ENCODE measurements around the gene ZPR1. TPM values are rescaled to one million over a fixed set of nuclear protein-coding genes. Genes with fewer than 3 reads are reported as not detected.

ZPR1 gene
- total and polyA plus RNA-seq, 2 of the 4 experiments (the other 2 are of a cell fraction), result 40.8 to 52.0 TPM

DNA sequence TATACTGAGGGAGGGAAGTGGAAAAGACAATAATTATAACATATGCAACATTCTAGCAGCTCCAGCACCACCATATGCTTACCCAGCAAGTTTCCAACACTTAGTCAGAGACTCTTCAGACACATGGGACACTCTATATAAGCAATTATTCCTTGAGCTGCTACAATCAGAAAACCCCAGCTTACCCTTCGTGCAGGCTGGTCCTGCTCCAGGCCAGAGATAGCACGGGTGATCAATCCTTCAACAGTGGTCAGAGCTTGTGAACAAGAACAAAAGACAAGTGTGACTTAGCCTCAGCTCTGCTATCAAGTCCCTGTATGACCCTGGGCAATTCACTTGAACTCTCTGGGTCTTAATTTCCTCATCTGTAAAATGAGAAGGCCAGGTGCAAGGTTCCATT, 1.5 kb downstream of the ZPR1 start:
- Histone ChIP-seq H4K91ac (ENCODE audit: insufficient read depth, low read depth, low read length) (no peak overlapping the region), H2BK15ac (ENCODE audit: low read depth, low read length) (no peak overlapping the region), H3K27me3 (ENCODE audit: control insufficient read depth, insufficient read depth, low read length) (no peaks in the 10 kb centered on the region), H3K9ac (ENCODE audit: low read depth, low read length) (no peak overlapping the region), H2AK9ac (replicated peaks; ENCODE audit: low read depth, low read length, poor library complexity) (no peak overlapping the region), H3K4ac (ENCODE audit: low read depth, low read length) (no peak overlapping the region), H3K9me1 (ENCODE audit: insufficient read depth, low read length) (peaks cover 20% of the 10 kb centered on the region; the same call in 1 of the 2 replicates), H2BK120ac (ENCODE audit: low read depth, low read length) (no peak overlapping the region), H2BK20ac (ENCODE audit: low read depth, low read length) (no peak overlapping the region), H3K36me3 (ENCODE audit: control insufficient read depth, insufficient read depth, low read length) (peaks cover 35% of the 10 kb centered on the region), H3K79me1 (ENCODE audit: low read depth in 1 of 2, low read length in 2 of 2) (peaks cover 42 to 57% of the 10 kb centered on the region in 2 experiments), H3K18ac (ENCODE audit: low read depth, low read length) (no peak overlapping the region), H4K5ac (ENCODE audit: low read depth, low read length) (no peak overlapping the region), H2AK5ac (ENCODE audit: low read depth, low read length) (no peak overlapping the region), H2AFZ (replicated peaks; ENCODE audit: low read length, poor library complexity) (no peak overlapping the region), H4K8ac (ENCODE audit: low read depth in 2 of 2, low read length in 2 of 2) (no peak overlapping the region), H4K20me1 (ENCODE audit: insufficient read depth, low read length) (0 out of 2 replicates have a peak, but pooled peaks cover 4% of the 10 kb centered on the region), H3K4me3 (ENCODE audit: insufficient read depth, low read depth, low read length) (no peak overlapping the region), H3K27ac (ENCODE audit: insufficient read depth, low read length) (no peak overlapping the region), H2BK5ac (ENCODE audit: low read depth, low read length, poor library complexity, severe bottlenecking) (no peak overlapping the region), H3K9me3 (ENCODE audit: control insufficient read depth, insufficient read depth, low read length) (no peaks in the 10 kb centered on the region), H3K56ac (ENCODE audit: extremely low read depth, insufficient read depth, low read length) (no peak overlapping the region), H3K23ac (ENCODE audit: low read depth, low read length) (no peak overlapping the region), H3K14ac (replicated peaks; ENCODE audit: low read depth, low read length) (no peak overlapping the region), H3K4me2 (ENCODE audit: low read depth, low read length) (no peak overlapping the region), H3K4me1 (ENCODE audit: control insufficient read depth, insufficient read depth, low read length) (peaks cover 7% of the 10 kb centered on the region)
- 92% methylated on average over 2 of the region's 2 CpGs; no CpG with 5 or more reads in 1 of the 2 experiments for WGBS, 2 experiments (ENCODE audit: extremely low coverage in 2 of 2, insufficient read length in 1 of 2)
- dilution Hi-C loops (cut with HindIII; ENCODE audit: low sequenced_read_pairs, unreplicated experiment), result no loop called here
- in situ Hi-C loops (cut with MboI; ENCODE audit: low sequenced_read_pairs), result loop anchor here (5.0 kb wide), 1 partner anchor 446 kb away; the partner anchor contains the start of genes PCSK7 and RNF214
- intact Hi-C loops (cut with micrococcal nuclease), result no loop called here
- TF ChIP-seq MAFK (IDR thresholded peaks at IDR 0.05; ENCODE audit: low read depth, low read length) (no peak), RFX5 (IDR thresholded peaks at IDR 0.05; ENCODE audit: low read depth, low read length) (no peak), SMC3 (IDR thresholded peaks at IDR 0.05; ENCODE audit: low read depth, low read length) (no peak), RAD21 (IDR thresholded peaks at IDR 0.05; ENCODE audit: low read length) (no peak)
- TF ChIP-seq, protein P1, sequence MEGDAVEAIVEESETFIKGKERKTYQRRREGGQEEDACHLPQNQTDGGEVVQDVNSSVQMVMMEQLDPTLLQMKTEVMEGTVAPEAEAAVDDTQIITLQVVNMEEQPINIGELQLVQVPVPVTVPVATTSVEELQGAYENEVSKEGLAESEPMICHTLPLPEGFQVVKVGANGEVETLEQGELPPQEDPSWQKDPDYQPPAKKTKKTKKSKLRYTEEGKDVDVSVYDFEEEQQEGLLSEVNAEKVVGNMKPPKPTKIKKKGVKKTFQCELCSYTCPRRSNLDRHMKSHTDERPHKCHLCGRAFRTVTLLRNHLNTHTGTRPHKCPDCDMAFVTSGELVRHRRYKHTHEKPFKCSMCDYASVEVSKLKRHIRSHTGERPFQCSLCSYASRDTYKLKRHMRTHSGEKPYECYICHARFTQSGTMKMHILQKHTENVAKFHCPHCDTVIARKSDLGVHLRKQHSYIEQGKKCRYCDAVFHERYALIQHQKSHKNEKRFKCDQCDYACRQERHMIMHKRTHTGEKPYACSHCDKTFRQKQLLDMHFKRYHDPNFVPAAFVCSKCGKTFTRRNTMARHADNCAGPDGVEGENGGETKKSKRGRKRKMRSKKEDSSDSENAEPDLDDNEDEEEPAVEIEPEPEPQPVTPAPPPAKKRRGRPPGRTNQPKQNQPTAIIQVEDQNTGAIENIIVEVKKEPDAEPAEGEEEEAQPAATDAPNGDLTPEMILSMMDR (conservative IDR thresholded peaks at IDR 0.05; ENCODE audit: low read depth, low read length), result no peak
- BruUV-seq (replicated peaks), result no TSS peak
- POLR2A ChIA-PET (ENCODE audit: unreplicated experiment), result no interaction called here
- ATAC-seq (ENCODE audit: low read depth) (no peak), DNase-seq (no peak)
- CTCF ChIA-PET, result interaction anchor here (1.0 to 1.3 kb wide), 2 partner anchors 49 to 320 kb away, joined by 3 to 5 read pairs; no protein-coding TSS in a partner anchor
